CD4-positive, alpha-beta T cell (primary cell): ENCODE data around the gene THBS2. TPM values are rescaled to one million over a fixed set of nuclear protein-coding genes. Genes with fewer than 3 reads are reported as not detected.
"Not testable (repeated sequence)": the region's sequence is repeated elsewhere in the genome, so short reads cannot be mapped to it uniquely, and the experiment has no call there.

ENCODE experiments used
- ATAC-seq: fragments of 200-7000 bp; cut with Tn5 transposase; one replicate; pipeline ENCODE4 v1.10.0; 2022; ENCODE audit warnings: mild to moderate bottlenecking; ENCODE audit not compliant: poor library complexity
- CTCF ChIA-PET: fragments of 350-600 bp; sonication (Branson Sonifier 250); formaldehyde crosslinking; loops from one replicate; lab custom pipeline; 2021; ENCODE audit warnings: antibody characterized with exemption, inconsistent platforms; lab: Charles Lee
- POLR2A ChIA-PET: fragments of 350-600 bp; sonication (Branson Sonifier 250); formaldehyde crosslinking; loops from one replicate; lab custom pipeline; 2021; ENCODE audit warnings: antibody characterized with exemption, inconsistent platforms; lab: Charles Lee
- DNase-seq, 14 experiments: peaks; one replicate each; pipeline ENCODE4 v3.0.0-alpha.2; 2013 to 2020; ENCODE audit warnings: mixed read lengths in 2 of 14
- H3K27ac ChIP-seq, 2 donors: one replicate each; pipeline versions ENCODE4 v1.5.1 to v1.7.0; 2013; ENCODE audit warnings: low read length in 2 of 2, low read depth in 1 of 2, mild to moderate bottlenecking in 1 of 2
- H3K27me3 ChIP-seq, 2 experiments: 1 replicate in 1 of 2; 2 replicates in 1 of 2; pipeline versions ENCODE4 v1.6.1 to v1.7.0; 2013; ENCODE audit warnings: low read length in 2 of 2, control low read depth in 1 of 2, mild to moderate bottlenecking in 1 of 2, moderate library complexity in 1 of 2; ENCODE audit not compliant: insufficient read depth in 2 of 2, control insufficient read depth in 1 of 2
- H3K36me3 ChIP-seq: one replicate; pipeline ENCODE4 v1.6.1; 2013; ENCODE audit warnings: low read length, control low read depth; ENCODE audit not compliant: insufficient read depth
- H3K4me1 ChIP-seq: one replicate; pipeline ENCODE4 v1.6.1; 2013; ENCODE audit warnings: low read length, control low read depth; ENCODE audit not compliant: insufficient read depth
- H3K4me3 ChIP-seq: one replicate; pipeline ENCODE4 v1.5.1; 2013; ENCODE audit warnings: mild to moderate bottlenecking, low read length, moderate library complexity
- H3K9me3 ChIP-seq, 2 experiments: 1 replicate in 1 of 2; 2 replicates in 1 of 2; pipeline versions ENCODE4 v1.6.1 to v1.7.0; 2013; ENCODE audit warnings: low read length in 2 of 2, mild to moderate bottlenecking in 2 of 2, control low read depth in 1 of 2, moderate library complexity in 1 of 2; ENCODE audit not compliant: control insufficient read depth in 1 of 2, insufficient read depth in 1 of 2
- H3K27ac Mint-ChIP-seq: one replicate; pipeline ENCODE4 v1.8.0; 2020; ENCODE audit warnings: mixed read lengths
- H3K27me3 Mint-ChIP-seq: one replicate; pipeline ENCODE4 v1.8.0; 2021; ENCODE audit warnings: mixed read lengths
- H3K36me3 Mint-ChIP-seq: one replicate; pipeline ENCODE4 v1.8.0; 2021; ENCODE audit warnings: low read depth, mixed read lengths
- H3K4me1 Mint-ChIP-seq: one replicate; pipeline ENCODE4 v1.8.0; 2021; ENCODE audit warnings: low read depth, mixed read lengths
- H3K4me3 Mint-ChIP-seq: one replicate; pipeline ENCODE4 v1.8.0; 2020; ENCODE audit warnings: mild to moderate bottlenecking, mixed read lengths
- H3K9me3 Mint-ChIP-seq: one replicate; pipeline ENCODE4 v1.8.0; 2020; ENCODE audit warnings: mixed read lengths
- intact Hi-C, 2 experiments: fragments of 100-400 bp; cut with DNase I in 1 of 2; cut with micrococcal nuclease in 1 of 2; formaldehyde crosslinking; loops; one replicate each; pipeline versions ENCODE4 v1.15.1 to v1.9.0; 2023 to 2025; cut with DNase I, micrococcal nuclease
- total RNA-seq, 174 experiments: library from RNA in 2 of 174; stranded (reverse) in 2 of 174; gene quantifications; one replicate each; pipeline ENCODE4 v1.2.3 and lab custom pipeline; 2021 to 2026
- TF ChIP-seq, protein P1 (sequence below): fragments of 200-600 bp; IDR thresholded peaks from one replicate; pipeline ENCODE4 v1.8.0; 2022; ENCODE audit warnings: antibody characterized with exemption, mild to moderate bottlenecking

Gene THBS2
- total RNA-seq, 2 experiments from 2014 or later: not detected

- H3K27ac ChIP-seq: no peak overlapping the region
- H3K36me3 Mint-ChIP-seq: no peaks in the 10 kb centered on the region
- POLR2A ChIA-PET: no interaction called here
- no peaks in the 10 kb centered on the region for H3K27me3 ChIP-seq
- DNase-seq (no peak), ATAC-seq (no peak)
- no peaks in the 10 kb centered on the region for H3K4me1 ChIP-seq
- CTCF ChIA-PET: no interaction called here
- no peaks in the 10 kb centered on the region for H3K9me3 Mint-ChIP-seq
- no peak overlapping the region for H3K4me3 ChIP-seq
- no peak overlapping the region for H3K4me3 Mint-ChIP-seq
- TF ChIP-seq, protein P1, sequence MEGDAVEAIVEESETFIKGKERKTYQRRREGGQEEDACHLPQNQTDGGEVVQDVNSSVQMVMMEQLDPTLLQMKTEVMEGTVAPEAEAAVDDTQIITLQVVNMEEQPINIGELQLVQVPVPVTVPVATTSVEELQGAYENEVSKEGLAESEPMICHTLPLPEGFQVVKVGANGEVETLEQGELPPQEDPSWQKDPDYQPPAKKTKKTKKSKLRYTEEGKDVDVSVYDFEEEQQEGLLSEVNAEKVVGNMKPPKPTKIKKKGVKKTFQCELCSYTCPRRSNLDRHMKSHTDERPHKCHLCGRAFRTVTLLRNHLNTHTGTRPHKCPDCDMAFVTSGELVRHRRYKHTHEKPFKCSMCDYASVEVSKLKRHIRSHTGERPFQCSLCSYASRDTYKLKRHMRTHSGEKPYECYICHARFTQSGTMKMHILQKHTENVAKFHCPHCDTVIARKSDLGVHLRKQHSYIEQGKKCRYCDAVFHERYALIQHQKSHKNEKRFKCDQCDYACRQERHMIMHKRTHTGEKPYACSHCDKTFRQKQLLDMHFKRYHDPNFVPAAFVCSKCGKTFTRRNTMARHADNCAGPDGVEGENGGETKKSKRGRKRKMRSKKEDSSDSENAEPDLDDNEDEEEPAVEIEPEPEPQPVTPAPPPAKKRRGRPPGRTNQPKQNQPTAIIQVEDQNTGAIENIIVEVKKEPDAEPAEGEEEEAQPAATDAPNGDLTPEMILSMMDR: no peak
- no peak overlapping the region for H3K27ac Mint-ChIP-seq
- H3K27me3 Mint-ChIP-seq: no peaks in the 10 kb centered on the region
- intact Hi-C loops: no loop called here
- no peaks in the 10 kb centered on the region for H3K9me3 ChIP-seq
- no peaks in the 10 kb centered on the region for H3K4me1 Mint-ChIP-seq
- no peaks in the 10 kb centered on the region for H3K36me3 ChIP-seq
Measured at GRCh38 chr6:169271877-169272216, 18.2 kb upstream of the THBS2 start.

DNA sequence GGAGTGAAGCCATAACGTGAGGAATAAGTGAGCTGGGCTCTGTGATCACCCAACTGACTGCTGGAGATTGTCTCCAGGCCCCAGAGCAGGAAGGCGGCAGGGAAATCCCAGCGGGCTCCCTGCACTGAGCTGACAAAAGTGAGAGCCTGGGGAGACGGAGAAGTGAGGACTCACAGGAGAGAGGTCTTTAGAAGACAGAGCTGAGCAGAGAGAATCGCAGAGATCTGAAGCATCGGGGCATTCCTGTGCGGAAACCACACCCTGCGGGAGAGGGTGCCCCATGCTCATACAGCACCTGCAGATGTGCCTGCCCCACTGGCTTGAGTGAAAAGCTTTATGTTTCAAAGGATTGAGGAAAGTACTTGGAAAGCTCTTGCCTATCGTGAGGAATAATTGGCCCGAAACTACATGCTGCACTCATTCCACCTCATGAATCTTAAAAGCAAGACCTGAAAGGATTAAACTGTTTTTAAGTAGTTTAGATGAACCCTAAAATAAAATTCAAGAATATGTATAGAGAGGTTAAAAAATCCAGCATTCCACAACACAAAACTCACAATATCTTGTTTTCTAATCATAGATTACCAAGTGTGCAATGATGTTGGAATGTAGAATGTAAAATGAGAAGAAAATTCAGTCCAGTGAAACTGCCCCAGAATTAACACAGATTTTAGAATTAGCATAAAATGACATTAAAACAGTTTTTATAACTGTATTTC lies 17.7 kb upstream of the THBS2 start:
- TF ChIP-seq, protein P1: no peak
- no peak overlapping the region for H3K4me3 ChIP-seq
- H3K27ac Mint-ChIP-seq: no peak overlapping the region
- CTCF ChIA-PET: no interaction called here
- DNase-seq (no peak), ATAC-seq (no peak)
- no peaks in the 10 kb centered on the region for H3K36me3 ChIP-seq
- H3K27me3 Mint-ChIP-seq: no peaks in the 10 kb centered on the region
- intact Hi-C loops: no loop called here
- no peaks in the 10 kb centered on the region for H3K9me3 ChIP-seq
- POLR2A ChIA-PET: no interaction called here
- H3K4me3 Mint-ChIP-seq: no peak overlapping the region
- H3K27me3 ChIP-seq: no peaks in the 10 kb centered on the region
- H3K4me1 ChIP-seq: no peaks in the 10 kb centered on the region
- no peaks in the 10 kb centered on the region for H3K36me3 Mint-ChIP-seq
- no peak overlapping the region for H3K27ac ChIP-seq
- no peaks in the 10 kb centered on the region for H3K9me3 Mint-ChIP-seq
- H3K4me1 Mint-ChIP-seq: no peaks in the 10 kb centered on the region

GRCh38 chr6:169270077-169270380 lies 16.4 kb upstream of the THBS2 start:
- H3K4me1 ChIP-seq, H3K36me3 Mint-ChIP-seq, DNase-seq, H3K4me3 Mint-ChIP-seq, H3K4me3 ChIP-seq, ATAC-seq, H3K4me1 Mint-ChIP-seq, CTCF ChIA-PET, H3K27me3 ChIP-seq, intact Hi-C loops, POLR2A ChIA-PET, H3K9me3 Mint-ChIP-seq, H3K27ac ChIP-seq, H3K36me3 ChIP-seq, H3K27me3 Mint-ChIP-seq, H3K9me3 ChIP-seq, H3K27ac Mint-ChIP-seq: not testable (repeated sequence)
